OCI-LY3 (cell line): ENCODE results near the gene HPRT1.

Experiments used
- H2AFZ ChIP-seq: fragments of 200-600, 300-600 bp; shearing (Covaris generic); 2 replicates; pipeline ENCODE4 v1.6.0; 2014; ENCODE audit warnings: antibody characterized with exemption, low read depth, low read length
- H3K27ac ChIP-seq: fragments of 200-600, 300-600 bp; sonication (generic); 2 replicates; pipeline ENCODE4 v1.5.1; 2014; ENCODE audit warnings: mild to moderate bottlenecking, low read length, moderate library complexity, mixed read lengths
- H3K27me3 ChIP-seq: fragments of 200-600, 300-600 bp; sonication (generic); 2 replicates; pipeline ENCODE4 v1.6.1; 2014; ENCODE audit warnings: low read depth, low read length, mixed read lengths
- H3K36me3 ChIP-seq: fragments of 200-600, 300-600 bp; sonication (generic); replicated peaks from 2 replicates; pipeline ENCODE3; 2014; ENCODE audit warnings: low read depth, low read length, mixed read lengths
- H3K4me1 ChIP-seq: fragments of 300-600, 200-600 bp; sonication (generic); 2 replicates; pipeline ENCODE4 v1.6.1; 2014; ENCODE audit warnings: low read length, mixed read lengths
- H3K4me2 ChIP-seq: fragments of 200-600, 300-600 bp; sonication (generic); 2 replicates; pipeline ENCODE4 v1.6.1; 2014; ENCODE audit warnings: low read length, mixed read lengths
- H3K4me3 ChIP-seq: fragments of 300-600, 200-600 bp; sonication (generic); 2 replicates; pipeline ENCODE4 v1.5.1; 2014; ENCODE audit warnings: antibody characterized with exemption, mild to moderate bottlenecking, low read length, moderate library complexity
- H3K79me2 ChIP-seq: fragments of 300-600, 200-600 bp; shearing (Covaris generic); 2 replicates; pipeline ENCODE4 v1.6.1; 2014; ENCODE audit warnings: mild to moderate bottlenecking, low read length, mixed read lengths
- H3K9ac ChIP-seq: fragments of 300-600, 200-600 bp; shearing (Covaris generic); 2 replicates; pipeline ENCODE4 v1.6.0; 2014; ENCODE audit warnings: mild to moderate bottlenecking, low read length, moderate library complexity
- H3K9me3 ChIP-seq: fragments of 200-600, 300-600 bp; shearing (Covaris generic); 2 replicates; pipeline ENCODE4 v1.6.1; 2014; ENCODE audit warnings: low read length, mixed read lengths; ENCODE audit not compliant: insufficient read depth
- H4K20me1 ChIP-seq: fragments of 200-600, 300-600 bp; sonication (generic); 2 replicates; pipeline ENCODE4 v1.6.1; 2016; ENCODE audit warnings: low read length, mixed read lengths; ENCODE audit not compliant: insufficient read depth
- CTCF ChIP-seq: fragments of 200-600, 300-600 bp; sonication (generic); IDR thresholded peaks from 2 replicates; pipeline ENCODE4 v1.5.1; 2014; ENCODE audit warnings: antibody characterized with exemption, low read length, low read depth
- EZH2phosphoT487 ChIP-seq: fragments of 200-600 bp; shearing (Covaris generic); IDR thresholded peaks from 2 replicates; pipeline ENCODE4 v1.6.1; 2018; ENCODE audit warnings: antibody characterized with exemption, mixed run types, low read depth

The HPRT1 gene

GRCh38 chrX:134443020-134443419, 16.9 kb upstream of the HPRT1 start:
- H3K4me3 ChIP-seq: no peak overlapping the region
- H3K4me2 ChIP-seq: no peak overlapping the region
- no peaks in the 10 kb centered on the region for H3K79me2 ChIP-seq
- TF ChIP-seq EZH2phosphoT487 (no peak), CTCF (no peak)
- H2AFZ ChIP-seq: no peak overlapping the region
- H3K9me3 ChIP-seq: no peaks in the 10 kb centered on the region
- no peaks in the 10 kb centered on the region for H4K20me1 ChIP-seq
- H3K27ac ChIP-seq: no peak overlapping the region
- H3K4me1 ChIP-seq: peaks cover 16% of the 10 kb centered on the region
- no peak overlapping the region for H3K9ac ChIP-seq
- peaks cover 3% of the 10 kb centered on the region for H3K36me3 ChIP-seq
- H3K27me3 ChIP-seq: no peaks in the 10 kb centered on the region

GRCh38 chrX:134443461-134443860, 16.5 kb upstream of the HPRT1 start:
- Histone ChIP-seq H4K20me1 (no peaks in the 10 kb centered on the region), H3K27ac (no peak overlapping the region), H3K4me3 (no peak overlapping the region), H3K36me3 (peaks cover 3% of the 10 kb centered on the region), H3K4me2 (no peak overlapping the region), H3K27me3 (no peaks in the 10 kb centered on the region), H3K79me2 (no peaks in the 10 kb centered on the region), H3K4me1 (peaks cover 16% of the 10 kb centered on the region), H3K9me3 (no peaks in the 10 kb centered on the region), H3K9ac (no peak overlapping the region), H2AFZ (no peak overlapping the region)
- TF ChIP-seq EZH2phosphoT487 (no peak), CTCF (no peak)

- TF ChIP-seq EZH2phosphoT487: no peak
These were observed 15.3 kb upstream of the HPRT1 start for GRCh38 chrX:134444681-134445080.

GRCh38 chrX:134452596-134452995, 7.4 kb upstream of the HPRT1 start:
- H3K9me3 ChIP-seq: no peaks in the 10 kb centered on the region
- H3K4me1 ChIP-seq: no peaks in the 10 kb centered on the region
- H3K4me3 ChIP-seq: no peak overlapping the region
- H3K4me2 ChIP-seq: no peak overlapping the region
- H3K27me3 ChIP-seq: no peaks in the 10 kb centered on the region
- no peak for TF ChIP-seq EZH2phosphoT487
- TF ChIP-seq CTCF: no peak
- H3K36me3 ChIP-seq: peaks cover 2% of the 10 kb centered on the region
- no peak overlapping the region for H3K27ac ChIP-seq
- H3K79me2 ChIP-seq: no peaks in the 10 kb centered on the region
- no peak overlapping the region for H2AFZ ChIP-seq
- no peak overlapping the region for H3K9ac ChIP-seq
- H4K20me1 ChIP-seq: no peaks in the 10 kb centered on the region

More at GRCh38 chrX:134444681-134445080, 15.3 kb upstream of the HPRT1 start:
- no peak overlapping the region for H3K27ac ChIP-seq
- no peak overlapping the region for H3K4me2 ChIP-seq
- H3K9me3 ChIP-seq: no peaks in the 10 kb centered on the region
- no peaks in the 10 kb centered on the region for H3K27me3 ChIP-seq
- no peaks in the 10 kb centered on the region for H4K20me1 ChIP-seq
- peaks cover 16% of the 10 kb centered on the region for H3K4me1 ChIP-seq
- H3K4me3 ChIP-seq: no peak overlapping the region
- H3K36me3 ChIP-seq: no peaks in the 10 kb centered on the region
- H3K79me2 ChIP-seq: no peaks in the 10 kb centered on the region
- H3K9ac ChIP-seq: no peak overlapping the region
- H2AFZ ChIP-seq: no peak overlapping the region

- no peak overlapping the region for H3K27ac ChIP-seq
- H3K9me3 ChIP-seq: no peaks in the 10 kb centered on the region
- no peak overlapping the region for H2AFZ ChIP-seq
- H3K27me3 ChIP-seq: no peaks in the 10 kb centered on the region
- no peaks in the 10 kb centered on the region for H3K79me2 ChIP-seq
- peaks cover 2% of the 10 kb centered on the region for H3K36me3 ChIP-seq
- TF ChIP-seq CTCF (no peak), EZH2phosphoT487 (no peak)
- H3K4me1 ChIP-seq: no peaks in the 10 kb centered on the region
- H3K9ac ChIP-seq: no peak overlapping the region
- H3K4me3 ChIP-seq: no peak overlapping the region
- no peaks in the 10 kb centered on the region for H4K20me1 ChIP-seq
- no peak overlapping the region for H3K4me2 ChIP-seq
These were observed 6.3 kb upstream of the HPRT1 start for GRCh38 chrX:134453631-134454030.
